OCI-M2 (cell line): ENCODE results near the gene ARIH2.

Source experiments
- DNase-seq: peaks from one replicate; lab custom pipeline; 2025; ENCODE audit not compliant: unreplicated experiment; lab: John Stamatoyannopoulos, UW

Gene ARIH2

GRCh38 chr3:49018707-49019006 is 100.0 kb downstream of the ARIH2 start:
- no peak for DNase-seq

- no peak for DNase-seq
These were observed 101.3 kb downstream of the ARIH2 start for GRCh38 chr3:49019941-49020329.

GRCh38 chr3:49020330-49021212 is 101.9 kb downstream of the ARIH2 start:
- DNase-seq = no peak

- DNase-seq = peak; percentile 89
These were observed 102.7 kb downstream of the ARIH2 start for GRCh38 chr3:49021213-49021812.

- DNase-seq = no peak
These were observed 103.4 kb downstream of the ARIH2 start, which contains the start of gene NDUFAF3 for GRCh38 chr3:49021813-49022687. TSS of gene NDUFAF3 (plus strand) at chr3:49022121. CDS start at chr3:49022145, 24 bp downstream.

GRCh38 chr3:49022688-49023171 is 104.1 kb downstream of the ARIH2 start:
- DNase-seq = no peak

GRCh38 chr3:49023775-49024174 is 105.1 kb downstream of the ARIH2 start:
- no peak for DNase-seq

GRCh38 chr3:49024449-49024848 is 105.8 kb downstream of the ARIH2 start:
- DNase-seq = no peak

GRCh38 chr3:49025005-49025792 is 106.6 kb downstream of the ARIH2 start:
- DNase-seq = peak; percentile 41

- DNase-seq = no peak
These were observed 107.3 kb downstream of the ARIH2 start for GRCh38 chr3:49025793-49026520.

- DNase-seq = no peak
These were observed 107.9 kb downstream of the ARIH2 start for GRCh38 chr3:49026536-49026935.

- DNase-seq = no peak
These were observed 109.0 kb downstream of the ARIH2 start for GRCh38 chr3:49027634-49028033.

- no peak for DNase-seq
These were observed 109.6 kb downstream of the ARIH2 start for GRCh38 chr3:49028298-49028672.

- peak; percentile 60 for DNase-seq
These were observed 110.3 kb downstream of the ARIH2 start, which contains the start of gene IMPDH2 for GRCh38 chr3:49028673-49029562. TSS of gene IMPDH2 (minus strand) at chr3:49029398. CDS start at chr3:49029350, 48 bp downstream.

GRCh38 chr3:49029563-49029884 is 110.9 kb downstream of the ARIH2 start:
- no peak for DNase-seq

- DNase-seq = no peak
These were observed 111.7 kb downstream of the ARIH2 start for GRCh38 chr3:49030321-49030720.

GRCh38 chr3:49032646-49033304 is 114.1 kb downstream of the ARIH2 start:
- no peak for DNase-seq

GRCh38 chr3:49034650-49035049 is 116.0 kb downstream of the ARIH2 start:
- no peak for DNase-seq

GRCh38 chr3:49035281-49035680 is 116.6 kb downstream of the ARIH2 start:
- no peak for DNase-seq
